Endometrial microvascular endothelial cells (primary cell): ENCODE results near the gene TSPAN6. TPM values are rescaled to one million over a fixed set of nuclear protein-coding genes. Genes with fewer than 3 reads are reported as not detected.

ENCODE experiments used
- in situ Hi-C: cut with HindIII; loops from 2 replicates; pipeline ENCODE4 v1.10.0; 2017; ENCODE audit warnings: low sequenced_read_pairs, low pct_unique_long_range_greater_than_20kb; ENCODE audit errors: inconsistent ontology term
- total RNA-seq: library from RNA; depleted of rRNA; stranded (reverse); fragments of >200 nt; gene quantifications from one replicate; pipeline ENCODE4 v1.2.3, GENCODE V29; 2015; ENCODE audit errors: inconsistent ontology term

TSPAN6 gene
- total RNA-seq, 1 donor from 2014 or later, result 38.6 TPM

GRCh38 chrX:100648458-100649417, 12.1 kb upstream of the TSPAN6 start:
- in situ Hi-C loops, result no loop called here

DNA sequence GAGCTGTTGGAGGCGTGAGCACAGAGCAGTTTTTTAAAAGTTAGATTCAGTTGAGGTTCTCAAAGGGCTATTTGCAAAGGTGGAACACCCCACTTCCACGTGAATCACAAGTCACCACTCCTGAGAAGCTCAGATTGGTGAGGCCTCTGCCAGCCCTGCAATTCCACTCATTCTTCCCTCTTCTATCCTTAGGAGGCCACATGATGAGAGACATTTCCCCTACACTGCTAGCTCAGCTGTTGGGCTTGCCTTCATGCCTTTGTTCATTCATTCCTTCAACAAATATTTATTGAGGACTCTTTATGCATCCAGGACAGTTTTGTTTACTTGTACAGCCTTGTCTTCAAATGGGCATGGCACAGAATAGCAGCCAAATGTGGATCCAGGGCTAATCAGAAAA, 11.1 kb upstream of the TSPAN6 start:
- in situ Hi-C loops, result no loop called here

GRCh38 chrX:100647095-100647494, 10.5 kb upstream of the TSPAN6 start:
- in situ Hi-C loops, result no loop called here

DNA sequence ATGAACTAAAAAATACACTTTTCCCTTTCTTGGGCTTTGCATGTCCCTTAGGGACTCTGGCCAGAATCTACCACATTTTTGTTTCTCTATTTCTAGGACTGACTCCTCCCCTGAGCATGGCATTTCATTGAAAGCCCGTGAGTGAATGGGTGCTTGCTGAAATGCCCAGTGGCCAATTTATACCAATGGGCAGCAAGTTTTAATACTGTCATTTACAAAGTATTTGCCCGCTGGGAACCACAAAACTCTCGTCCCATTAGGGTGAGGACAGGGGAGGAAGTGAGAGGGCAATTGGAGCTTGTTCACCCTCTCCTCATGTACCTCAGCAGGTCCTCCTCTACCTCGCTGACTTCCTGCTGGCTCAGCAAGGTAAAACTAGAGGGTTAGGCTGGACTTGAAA, 8.5 kb upstream of the TSPAN6 start:
- in situ Hi-C loops, result no loop called here

- in situ Hi-C loops, result no loop called here
Measured at GRCh38 chrX:100643956-100644860, 7.6 kb upstream of the TSPAN6 start, which contains the start of gene SRPX2. Gene SRPX2, plus strand, starts transcription at chrX:100644199. Its CDS starts 2,124 bp downstream, at chrX:100646323.

- in situ Hi-C loops, result no loop called here
Measured at GRCh38 chrX:100643212-100643611, 6.6 kb upstream of the TSPAN6 start.

- in situ Hi-C loops, result no loop called here
Measured at GRCh38 chrX:100642290-100642689, 5.7 kb upstream of the TSPAN6 start.

DNA sequence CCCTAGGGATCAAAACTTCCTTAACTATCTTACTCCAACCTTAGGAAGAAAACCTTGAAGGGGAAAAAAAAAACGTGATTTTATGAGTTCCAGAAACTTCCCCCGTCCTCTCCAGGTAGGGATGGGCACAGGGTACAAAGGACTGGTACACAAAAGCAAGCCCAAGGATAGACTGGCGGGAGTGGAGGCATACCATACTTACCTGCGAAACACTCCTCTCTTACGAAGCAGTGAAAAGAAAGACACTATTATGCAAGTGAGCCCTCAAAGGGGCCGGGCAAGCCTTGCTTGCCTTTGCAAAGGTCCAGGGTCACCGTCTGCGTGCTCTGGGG, 651 bp downstream of the TSPAN6 start:
- in situ Hi-C loops, result no loop called here

- in situ Hi-C loops, result no loop called here
Measured at GRCh38 chrX:100635040-100635439, 1.6 kb downstream of the TSPAN6 start.

GRCh38 chrX:100625985-100626491, 10.6 kb downstream of the TSPAN6 start:
- in situ Hi-C loops, result no loop called here

DNA sequence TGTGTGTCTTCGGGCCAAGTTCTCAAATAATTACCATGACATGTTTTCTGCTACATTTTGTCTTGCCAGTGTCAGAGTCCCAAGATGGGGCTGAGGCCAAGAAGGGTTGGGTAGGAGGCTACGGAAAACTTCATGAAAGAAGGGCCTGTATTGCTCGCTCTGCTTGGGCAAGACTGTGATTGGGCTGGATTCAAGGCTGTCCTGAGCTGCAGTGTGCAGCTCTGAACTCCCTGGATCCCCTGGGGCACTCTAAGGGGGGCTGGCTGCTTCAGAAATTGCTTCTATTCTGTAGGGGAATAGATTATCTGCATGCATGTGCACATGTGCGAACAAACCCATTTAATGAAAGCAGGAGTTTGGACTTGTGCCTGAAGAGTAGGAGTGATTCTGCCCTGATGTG, 13.6 kb downstream of the TSPAN6 start:
- in situ Hi-C loops, result no loop called here

GRCh38 chrX:100615005-100615404, 21.6 kb downstream of the TSPAN6 start:
- in situ Hi-C loops, result no loop called here

GRCh38 chrX:100611951-100612350, 24.7 kb downstream of the TSPAN6 start:
- in situ Hi-C loops, result no loop called here

- in situ Hi-C loops, result no loop called here
Measured at GRCh38 chrX:100609591-100609990, 27.0 kb downstream of the TSPAN6 start.

DNA sequence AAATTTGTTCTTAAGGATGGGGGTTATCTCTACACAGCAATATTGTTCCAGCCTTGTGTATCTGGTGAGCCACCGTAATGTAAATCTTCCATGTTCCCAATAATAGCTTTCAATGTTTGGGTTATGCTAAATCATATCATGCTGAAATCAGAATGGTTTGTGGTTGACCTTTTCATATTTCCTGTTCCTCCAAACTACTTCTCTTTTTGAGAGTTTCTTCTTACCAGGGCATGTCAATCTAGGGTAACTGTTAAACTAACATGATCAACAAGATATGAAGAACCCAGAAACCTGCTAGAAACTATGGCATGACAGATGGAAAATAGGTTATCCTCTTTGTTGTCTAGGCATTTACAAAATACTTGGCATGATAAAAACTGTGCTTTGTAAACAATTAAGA, 29.9 kb downstream of the TSPAN6 start:
- in situ Hi-C loops, result no loop called here

GRCh38 chrX:100600758-100601157, 35.8 kb downstream of the TSPAN6 start:
- in situ Hi-C loops, result no loop called here

DNA sequence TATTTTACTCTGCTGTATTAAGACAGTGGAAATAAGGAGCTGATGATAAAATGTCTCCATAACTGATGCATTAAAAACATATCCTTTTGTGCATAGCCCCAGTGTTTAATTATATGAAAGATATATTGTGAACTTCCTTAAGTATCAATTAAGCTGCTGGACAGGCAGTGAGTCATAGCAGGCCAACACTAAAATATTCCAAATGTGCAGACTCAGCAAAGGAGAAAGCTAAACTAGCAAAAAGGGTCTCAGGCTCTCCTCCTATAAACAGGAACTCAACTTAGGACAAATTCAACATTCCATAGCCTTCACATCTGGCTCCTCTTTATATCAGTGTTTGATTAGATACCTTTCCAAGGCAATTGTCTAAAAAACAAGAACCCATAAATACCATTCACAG, 36.3 kb downstream of the TSPAN6 start:
- in situ Hi-C loops, result no loop called here

GRCh38 chrX:100599456-100599855, 37.1 kb downstream of the TSPAN6 start:
- in situ Hi-C loops, result no loop called here

- in situ Hi-C loops, result no loop called here
Measured at GRCh38 chrX:100596601-100597000, 40.0 kb downstream of the TSPAN6 start.

GRCh38 chrX:100593581-100593980, 43.0 kb downstream of the TSPAN6 start:
- in situ Hi-C loops, result no loop called here
